KOPT-K1 (cell line): ENCODE measurements around the gene CTU1.

Experiments
- H3K27ac ChIP-seq: fragments of 200-600 bp; sonication (generic); 2 replicates; pipeline ENCODE4 v1.5.1; 2016; ENCODE audit warnings: antibody characterized with exemption, mild to moderate bottlenecking, low read depth, low read length; ENCODE audit not compliant: poor library complexity, severe bottlenecking
- H3K36me3 ChIP-seq: fragments of 200-600 bp; sonication (generic); 2 replicates; pipeline ENCODE4 v1.5.1; 2017; ENCODE audit warnings: antibody characterized with exemption, mild to moderate bottlenecking, low read length, moderate library complexity; ENCODE audit not compliant: insufficient read depth
- H3K9me3 ChIP-seq: fragments of 200-600 bp; sonication (generic); 2 replicates; pipeline ENCODE4 v1.5.1; 2017; ENCODE audit warnings: antibody characterized with exemption, low read length, mild to moderate bottlenecking; ENCODE audit not compliant: insufficient read depth, poor library complexity, severe bottlenecking

The CTU1 gene

GRCh38 chr19:51100601-51101000, 7.6 kb downstream of the CTU1 start:
- Histone ChIP-seq H3K9me3 (no peaks in the 10 kb centered on the region), H3K27ac (no peak overlapping the region), H3K36me3 (peaks cover 78% of the 10 kb centered on the region)

GRCh38 chr19:51099047-51099382, 9.2 kb downstream of the CTU1 start:
- no peaks in the 10 kb centered on the region for H3K9me3 ChIP-seq
- H3K27ac ChIP-seq: no peak overlapping the region
- H3K36me3 ChIP-seq: peaks cover 66% of the 10 kb centered on the region

GRCh38 chr19:51098365-51099046, 9.7 kb downstream of the CTU1 start:
- H3K27ac ChIP-seq: no peak overlapping the region
- peaks cover 62% of the 10 kb centered on the region for H3K36me3 ChIP-seq
- H3K9me3 ChIP-seq: no peaks in the 10 kb centered on the region

GRCh38 chr19:51097796-51098195, 10.4 kb downstream of the CTU1 start:
- Histone ChIP-seq H3K36me3 (peaks cover 55% of the 10 kb centered on the region), H3K27ac (no peak overlapping the region), H3K9me3 (no peaks in the 10 kb centered on the region)

GRCh38 chr19:51097166-51097738, 11.0 kb downstream of the CTU1 start:
- H3K36me3 ChIP-seq: peaks cover 49% of the 10 kb centered on the region
- H3K9me3 ChIP-seq: no peaks in the 10 kb centered on the region
- no peak overlapping the region for H3K27ac ChIP-seq

GRCh38 chr19:51096473-51097165, 11.6 kb downstream of the CTU1 start:
- Histone ChIP-seq H3K27ac (no peak overlapping the region), H3K36me3 (peaks cover 44% of the 10 kb centered on the region), H3K9me3 (no peaks in the 10 kb centered on the region)

- Histone ChIP-seq H3K9me3 (no peaks in the 10 kb centered on the region), H3K36me3 (peaks cover 26% of the 10 kb centered on the region; the same call in 1 of the 2 replicates), H3K27ac (no peak overlapping the region)
Measured at GRCh38 chr19:51094696-51095279, 13.4 kb downstream of the CTU1 start.

- Histone ChIP-seq H3K9me3 (no peaks in the 10 kb centered on the region), H3K27ac (no peak overlapping the region), H3K36me3 (peaks cover 18% of the 10 kb centered on the region; the same call in 1 of the 2 replicates)
Measured at GRCh38 chr19:51093510-51094345, 14.5 kb downstream of the CTU1 start.

- H3K36me3 ChIP-seq: peaks cover 15% of the 10 kb centered on the region; the same call in 1 of the 2 replicates
- H3K9me3 ChIP-seq: no peaks in the 10 kb centered on the region
- H3K27ac ChIP-seq: no peak overlapping the region
Measured at GRCh38 chr19:51093101-51093500, 15.1 kb downstream of the CTU1 start.

GRCh38 chr19:51091895-51092873, 16.0 kb downstream of the CTU1 start:
- H3K9me3 ChIP-seq: no peaks in the 10 kb centered on the region
- H3K27ac ChIP-seq: no peak overlapping the region

GRCh38 chr19:51091126-51091525, 17.1 kb downstream of the CTU1 start:
- Histone ChIP-seq H3K9me3 (no peaks in the 10 kb centered on the region), H3K36me3 (no peaks in the 10 kb centered on the region), H3K27ac (no peak overlapping the region)

More at GRCh38 chr19:51091895-51092873, 16.0 kb downstream of the CTU1 start:
- peaks cover 8% of the 10 kb centered on the region; the same call in 1 of the 2 replicates for H3K36me3 ChIP-seq

- Histone ChIP-seq H3K27ac (no peak overlapping the region), H3K36me3 (no peaks in the 10 kb centered on the region), H3K9me3 (no peaks in the 10 kb centered on the region)
Measured at GRCh38 chr19:51090471-51090870, 17.7 kb downstream of the CTU1 start.

- Histone ChIP-seq H3K27ac (no peak overlapping the region), H3K36me3 (no peaks in the 10 kb centered on the region), H3K9me3 (no peaks in the 10 kb centered on the region)
Measured at GRCh38 chr19:51089786-51090185, 18.4 kb downstream of the CTU1 start.
